Adipose tissue (tissue), 3 donors: ENCODE results near the gene ADGB. TPM values are rescaled to one million over a fixed set of nuclear protein-coding genes. Genes with fewer than 3 reads are reported as not detected.
"Not testable (repeated sequence)": the region's sequence is repeated elsewhere in the genome, so short reads cannot be mapped to it uniquely, and the experiment has no call there.

ENCODE experiments used
- H3K27ac ChIP-seq: one replicate; pipeline ENCODE4 v1.5.1; 2013; ENCODE audit warnings: low read depth, low read length
- WGBS, 3 donors: extraction: QIAGEN DNeasy Blood & Tissue Kit; methylation state at CpG; one replicate each; pipeline ENCODE4 v1.1.7; 2013; 5-methylcytosine and 5-hydroxymethylcytosine counted together
- polyA plus RNA-seq, 3 donors: library from polyadenylated mRNA; stranded (reverse); fragments of 200-250 nt; gene quantifications; one replicate each; pipeline ENCODE4 v1.2.3, GENCODE V29; 2013
- donor health status: healthy with polysubstance abuse.
- donor health status: Bipolar disorder and iron deficiency.
- donor health status: healthy.

ADGB gene
- not detected for polyA plus RNA-seq

DNA sequence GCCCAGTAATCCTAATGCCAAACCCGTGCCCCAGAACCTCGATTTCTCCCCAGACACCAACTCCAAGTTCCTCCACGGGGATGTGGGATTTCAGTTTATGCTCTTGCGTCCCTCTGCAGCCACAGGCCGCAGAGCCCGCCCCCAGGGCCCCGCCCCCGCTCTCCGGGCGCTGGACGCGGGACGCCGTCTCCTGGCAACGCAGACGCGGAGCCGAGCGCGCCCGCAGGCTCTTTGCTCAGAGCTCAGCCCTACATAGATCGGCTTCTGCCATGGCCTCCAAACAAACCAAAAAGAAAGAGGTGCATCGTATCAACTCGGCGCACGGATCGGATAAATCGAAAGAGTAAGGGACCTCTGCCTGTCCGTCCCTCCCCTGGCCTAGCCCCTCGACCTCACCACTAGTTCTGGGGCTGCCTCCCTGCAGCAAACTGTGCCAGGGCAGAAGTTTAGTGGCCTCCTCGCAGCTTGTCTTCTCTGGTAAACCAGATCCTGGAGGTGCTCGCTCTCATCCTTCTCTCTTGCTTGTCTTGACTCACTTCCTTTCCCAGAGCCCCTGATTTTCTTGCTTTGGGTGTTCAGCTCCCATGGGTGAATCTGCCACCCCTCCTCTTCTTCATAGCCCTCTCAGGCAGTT is at the start of gene ADGB:
Gene ADGB, plus strand, starts transcription at position 201 of the 634 bp plus-strand sequence. Its CDS starts 69 bp downstream, at position 270.
- 4 to 6% (median 4%) methylated on average over 25 to 32 of the region's 32 CpGs for WGBS, 3 donors
- no peak within 1 kb of the TSS for H3K27ac ChIP-seq

DNA sequence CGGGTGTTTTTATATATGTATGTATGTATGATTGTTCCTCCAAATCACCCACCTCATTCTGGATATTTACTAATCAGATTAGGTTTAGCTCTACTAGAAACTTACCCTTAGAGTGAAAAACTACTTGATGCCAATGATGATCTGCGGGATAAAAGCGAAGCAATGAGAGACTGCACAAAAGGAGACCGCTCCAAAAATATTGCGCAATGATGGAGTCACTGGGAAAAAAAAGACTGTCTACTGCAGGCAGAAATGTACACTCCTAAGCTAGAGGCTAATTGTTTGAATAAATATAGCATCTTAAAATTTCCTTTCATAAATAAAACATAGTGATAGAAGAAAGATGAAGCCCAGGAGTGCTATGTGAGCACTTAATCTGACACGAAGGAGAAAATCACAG is 47.9 kb upstream of the ADGB start:
- 59 to 94% (median 67%) methylated on average over 6 of the region's 6 CpGs for WGBS, 3 donors
- H3K27ac ChIP-seq: no peak overlapping the region

DNA sequence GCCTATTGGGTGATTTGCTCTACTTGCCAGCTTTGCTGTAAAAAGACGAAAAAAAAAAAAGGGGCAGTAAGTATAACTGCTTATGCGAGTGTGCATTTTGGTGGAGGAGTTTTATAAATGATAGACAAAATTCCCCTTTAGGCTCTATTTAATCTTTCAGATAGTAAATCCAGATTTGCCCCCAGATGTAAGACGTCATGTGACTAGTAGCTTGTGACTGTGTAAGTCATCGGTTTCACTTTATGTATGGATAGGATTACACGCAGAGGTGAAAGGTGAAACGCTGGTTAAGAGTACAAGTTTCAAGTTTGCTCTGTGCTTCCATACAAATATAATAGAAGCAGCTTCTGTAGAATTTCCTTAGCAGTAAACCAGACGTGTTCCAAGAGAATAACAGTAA is 47.2 kb upstream of the ADGB start:
- no peak overlapping the region for H3K27ac ChIP-seq
- WGBS, 3 donors: 77 to 83% (median 82%) methylated on average over 7 of the region's 7 CpGs

DNA sequence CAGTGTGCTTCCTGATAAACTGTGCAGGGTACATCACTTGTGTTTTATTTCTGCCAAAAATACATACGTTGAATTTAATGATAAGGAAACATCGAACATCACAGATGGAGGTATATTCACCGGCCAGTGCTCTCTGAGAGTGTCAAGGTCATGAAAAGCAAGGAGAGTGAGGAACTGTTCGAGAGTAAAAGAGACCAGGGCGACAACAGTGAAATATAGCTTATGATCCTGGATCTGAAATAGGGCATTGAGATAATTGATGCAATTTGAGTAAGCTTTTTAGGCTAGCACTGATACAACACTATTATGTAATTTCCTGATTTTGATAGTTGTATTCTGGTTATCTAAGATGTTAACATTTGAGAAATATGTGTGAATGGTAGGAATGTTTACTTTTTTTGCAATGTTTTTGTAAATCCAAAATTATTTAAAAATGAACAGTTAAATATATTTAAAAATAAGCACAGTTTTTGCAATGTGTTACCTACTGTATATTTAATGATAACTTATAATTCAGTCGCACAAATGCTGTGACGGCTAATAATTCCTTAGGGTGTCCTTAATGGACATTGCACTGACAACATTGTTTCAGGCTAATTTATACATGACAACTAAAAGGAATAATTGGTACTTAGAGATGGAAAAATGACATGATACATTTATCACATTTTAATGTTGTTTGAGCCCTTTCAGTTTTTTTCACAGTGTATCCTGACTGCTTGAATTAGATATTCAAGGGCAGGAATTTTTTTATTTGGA is 45.2 kb upstream of the ADGB start:
- 78 to 82% (median 78%) methylated on average over 7 of the region's 7 CpGs for WGBS, 3 donors
- H3K27ac ChIP-seq: no peak overlapping the region

DNA sequence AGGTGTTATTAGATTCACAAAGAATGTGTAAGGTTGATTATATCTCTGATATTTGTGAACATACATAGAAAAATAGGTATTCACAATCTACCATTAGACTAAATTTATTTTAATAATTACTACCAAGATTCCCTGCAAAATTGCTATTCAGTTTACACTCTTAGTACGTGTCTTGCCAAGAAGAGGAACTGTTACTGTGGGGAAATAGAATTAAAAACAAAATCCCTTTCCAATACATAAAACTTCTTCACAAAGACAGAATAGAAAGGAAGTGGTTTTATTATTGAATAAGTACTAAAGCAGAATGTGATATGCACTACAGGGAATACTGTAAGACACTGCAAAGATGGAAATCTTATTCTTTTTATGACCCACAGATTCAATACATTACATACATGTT is 38.2 kb upstream of the ADGB start:
- WGBS, 3 donors: 52 to 76% (median 64%) methylated on average over 1 of the region's 1 CpG
- H3K27ac ChIP-seq: no peak overlapping the region

DNA sequence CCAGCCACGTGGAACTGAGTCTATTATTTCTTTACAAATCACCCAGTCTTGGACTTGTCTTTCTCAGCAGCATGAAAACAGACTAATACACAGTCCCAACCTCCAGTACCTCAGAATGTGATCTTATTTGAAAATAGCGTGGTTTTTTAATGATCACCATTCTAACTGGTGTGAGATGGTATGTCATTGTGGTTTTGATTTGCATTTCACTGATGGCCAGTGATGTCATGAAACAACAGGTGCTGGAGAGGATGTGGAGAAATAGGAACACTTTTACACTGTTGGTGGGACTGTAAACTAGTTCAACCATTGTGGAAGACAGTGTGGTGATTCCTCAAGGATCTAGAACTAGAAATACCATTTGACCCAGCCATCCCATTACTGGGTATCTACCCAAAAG is 32.1 kb upstream of the ADGB start:
- 71 to 85% (median 75%) methylated on average over 2 of the region's 2 CpGs for WGBS, 3 donors
- not testable (repeated sequence) for H3K27ac ChIP-seq

DNA sequence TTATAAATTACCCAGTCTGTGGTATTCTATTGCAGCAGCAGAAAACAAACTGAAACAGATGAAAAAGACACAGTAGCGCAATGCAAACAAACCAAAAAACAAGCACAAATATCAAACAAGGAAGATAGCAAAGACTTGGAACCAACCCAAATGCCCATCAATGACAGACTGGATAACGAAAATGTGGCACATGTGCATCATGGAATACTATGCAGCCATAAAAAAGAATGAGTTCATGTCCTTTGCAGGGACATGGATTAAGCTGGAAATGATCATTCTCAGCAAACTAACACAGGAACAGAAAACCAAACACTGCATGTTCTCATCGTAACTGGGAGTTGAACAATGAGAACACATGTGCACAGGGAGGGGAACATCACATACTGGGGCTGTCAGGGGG is 30.2 kb upstream of the ADGB start:
- not testable (repeated sequence) for H3K27ac ChIP-seq
- 80 to 88% (median 87%) methylated on average over 3 of the region's 3 CpGs for WGBS, 3 donors

DNA sequence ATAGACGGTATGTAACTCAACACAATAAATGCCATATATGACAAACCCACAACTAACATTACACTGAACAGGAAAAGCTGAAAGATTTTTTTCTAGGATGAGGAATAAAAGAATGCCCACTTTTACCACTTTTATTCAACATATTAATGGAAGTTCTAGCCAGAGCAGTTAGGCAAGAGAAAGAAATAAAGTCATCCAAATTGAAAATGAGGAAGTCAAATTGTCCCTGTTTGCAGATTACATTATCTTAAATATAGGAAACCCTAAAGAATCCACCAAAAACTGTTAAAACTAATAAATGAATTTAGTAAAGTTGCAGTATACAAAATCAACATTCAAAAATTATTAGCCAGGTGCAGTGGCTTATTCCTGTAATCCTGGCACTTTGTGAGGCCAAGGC is 24.6 kb upstream of the ADGB start:
- 90 to 100% (median 93%) methylated on average over 1 of the region's 1 CpG for WGBS, 3 donors
- no peak overlapping the region for H3K27ac ChIP-seq

DNA sequence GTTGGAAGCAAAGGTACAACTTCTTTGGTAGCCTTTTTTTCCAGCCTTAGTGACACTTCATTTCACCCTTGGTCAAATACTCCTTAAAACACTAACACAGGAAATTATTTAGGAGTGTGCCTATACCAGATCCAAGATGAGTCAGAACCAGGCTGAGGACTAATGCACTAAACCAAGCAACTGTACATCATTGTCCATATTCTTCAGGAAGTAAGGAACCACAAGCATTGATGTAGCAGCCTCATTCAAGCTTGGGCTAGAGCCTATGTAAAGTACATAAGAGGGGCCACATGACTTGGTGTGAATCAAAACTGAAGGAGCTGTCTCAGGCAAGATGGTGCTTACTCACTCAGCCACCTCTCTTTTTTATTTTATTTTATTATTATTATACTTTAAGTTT is 20.7 kb upstream of the ADGB start:
- H3K27ac ChIP-seq: no peak overlapping the region

DNA sequence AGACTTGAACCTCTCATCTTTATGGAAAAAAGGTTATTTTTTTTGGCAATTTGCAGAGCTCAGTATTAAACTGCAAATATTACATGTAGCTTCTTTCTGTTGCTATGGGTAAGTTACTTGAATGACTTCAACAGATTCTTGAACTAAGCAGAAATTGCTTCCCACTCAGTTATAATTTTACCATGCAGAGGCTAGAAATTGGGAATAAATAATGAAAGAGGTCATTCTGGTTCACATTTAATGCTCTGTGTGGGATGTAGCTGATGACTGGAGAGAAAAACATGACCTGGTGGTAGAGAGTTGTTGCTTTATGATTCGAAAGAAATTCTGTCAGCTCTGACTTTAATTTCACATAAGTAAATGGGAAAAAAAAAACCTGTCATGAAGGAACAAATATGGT is 16.8 kb upstream of the ADGB start:
- WGBS, 3 donors: 53 to 79% (median 63%) methylated on average over 1 of the region's 1 CpG
- no peak overlapping the region for H3K27ac ChIP-seq

DNA sequence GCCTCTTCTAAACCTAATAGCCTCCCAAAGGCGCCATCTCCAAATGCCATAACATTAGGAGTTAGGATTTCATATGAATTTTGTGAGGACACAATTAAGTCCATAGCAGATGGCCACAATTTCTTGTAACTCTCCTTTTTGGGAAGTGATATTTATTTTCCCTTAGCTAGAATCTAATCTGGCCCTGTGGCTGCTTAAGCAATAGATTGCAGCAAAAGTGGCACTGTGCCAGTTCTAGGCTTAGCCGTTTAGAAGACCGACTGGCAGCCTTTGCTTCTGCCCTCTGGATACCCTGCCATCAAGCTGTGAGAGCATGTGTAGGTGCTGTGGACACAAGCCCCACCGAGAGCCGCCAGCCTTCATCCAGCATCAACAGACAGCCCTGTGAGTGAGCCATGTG is 15.9 kb upstream of the ADGB start:
- H3K27ac ChIP-seq: no peak overlapping the region
- WGBS, 3 donors: 56 to 78% (median 64%) methylated on average over 5 of the region's 5 CpGs

DNA sequence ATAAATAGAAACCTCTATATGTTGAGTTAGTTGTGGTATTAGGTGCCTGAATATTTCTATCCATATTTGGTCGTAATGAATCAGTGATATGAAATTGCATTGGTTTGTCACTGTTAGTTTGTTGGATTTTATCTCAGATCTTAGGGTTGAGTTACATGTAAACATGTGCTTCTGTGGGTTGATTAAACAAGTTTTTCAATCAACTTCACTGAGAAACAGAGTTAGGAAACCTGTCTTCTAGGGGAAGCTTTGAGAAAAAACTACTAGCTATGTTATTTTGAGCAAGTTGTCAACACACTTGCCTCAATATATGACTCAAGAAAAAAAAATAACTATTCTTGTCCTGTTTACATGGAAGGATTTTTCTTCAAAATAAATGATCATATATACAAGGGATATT is 14.8 kb upstream of the ADGB start:
- WGBS, 3 donors: 61 to 74% (median 70%) methylated on average over 1 of the region's 1 CpG
- H3K27ac ChIP-seq: no peak overlapping the region

DNA sequence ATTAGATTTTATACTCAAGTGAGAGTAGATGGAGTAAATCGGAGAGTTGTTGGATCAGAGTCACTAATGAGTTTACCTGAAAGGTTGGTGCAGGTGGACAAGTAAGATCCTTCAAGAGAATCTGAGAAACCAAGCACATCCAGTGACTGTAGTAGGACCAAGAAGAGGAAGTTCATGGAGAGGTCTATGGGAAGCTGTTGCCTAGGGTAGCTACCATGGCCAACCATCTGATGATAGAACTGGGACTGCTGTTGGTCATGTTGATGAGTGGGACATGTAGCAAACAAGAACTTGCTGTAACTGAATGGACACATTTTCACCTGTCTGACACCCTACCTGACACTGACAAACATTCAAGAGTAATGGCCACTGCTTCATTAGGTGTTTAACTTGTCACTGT is 11.3 kb upstream of the ADGB start:
- H3K27ac ChIP-seq: no peak overlapping the region
- whole genome bisulfite sequencing, 3 donors: 0% methylated on average over 1 of the region's 1 CpG

DNA sequence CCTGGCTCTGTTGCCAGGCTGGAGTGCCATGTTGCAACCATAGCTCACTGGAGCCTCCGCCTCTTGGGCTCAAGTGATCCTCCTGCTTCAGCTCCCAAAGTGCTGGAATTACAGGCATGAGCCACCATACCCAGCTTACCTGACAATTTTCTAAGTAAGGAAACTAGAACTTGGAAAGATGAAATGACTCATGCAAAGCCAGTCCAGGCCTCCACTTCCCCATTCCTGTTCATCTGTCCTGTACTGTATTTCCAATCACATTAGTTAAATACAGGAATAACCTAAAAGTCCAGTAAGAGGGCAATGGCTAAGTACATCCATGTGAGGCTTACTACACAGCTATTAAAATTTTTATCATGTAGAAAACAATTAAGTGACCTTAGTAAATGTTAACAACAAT is 8.3 kb upstream of the ADGB start:
- WGBS, 3 donors: 86 to 94% (median 89%) methylated on average over 1 of the region's 1 CpG
- H3K27ac ChIP-seq: no peak overlapping the region

DNA sequence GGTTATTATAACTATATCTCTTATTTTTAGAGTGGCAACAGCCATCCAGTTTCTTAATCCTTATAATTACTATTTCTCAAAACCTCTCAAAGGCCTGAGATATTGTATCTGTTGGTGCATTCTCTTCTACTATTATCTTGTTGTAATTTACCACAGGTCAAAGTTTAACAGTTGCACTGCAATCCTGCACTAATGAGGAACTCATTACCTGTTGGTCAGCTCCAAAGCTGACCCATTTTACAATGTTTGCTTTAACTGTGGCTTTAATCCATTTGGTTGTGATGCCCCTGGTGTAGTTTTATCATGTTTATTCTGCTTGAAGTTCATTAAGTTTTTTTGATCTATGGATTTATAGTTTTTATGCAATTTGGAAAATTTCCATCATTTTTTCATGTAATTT is 6.3 kb upstream of the ADGB start:
- H3K27ac ChIP-seq: no peak overlapping the region

DNA sequence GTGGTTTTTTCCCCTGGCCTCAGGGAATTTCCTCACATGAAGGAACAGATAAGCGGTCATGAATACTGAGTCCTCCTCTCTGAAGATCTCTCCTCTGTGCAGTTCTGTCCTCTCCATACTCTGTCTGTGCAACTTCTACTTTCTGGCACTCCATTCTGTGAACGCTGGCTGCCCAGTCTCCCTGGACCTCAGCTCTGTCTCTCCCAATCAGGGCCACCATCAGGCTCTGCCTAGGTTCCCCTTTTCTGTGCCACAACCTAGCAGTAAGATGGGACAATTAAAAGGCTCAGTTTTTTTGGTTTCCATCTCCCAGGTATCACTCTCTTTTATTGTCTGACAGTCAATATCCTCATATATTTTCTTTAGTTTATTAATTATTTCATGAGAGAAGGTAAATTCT is 4.8 kb upstream of the ADGB start:
- WGBS, 3 donors: 62 to 82% (median 78%) methylated on average over 2 of the region's 2 CpGs

DNA sequence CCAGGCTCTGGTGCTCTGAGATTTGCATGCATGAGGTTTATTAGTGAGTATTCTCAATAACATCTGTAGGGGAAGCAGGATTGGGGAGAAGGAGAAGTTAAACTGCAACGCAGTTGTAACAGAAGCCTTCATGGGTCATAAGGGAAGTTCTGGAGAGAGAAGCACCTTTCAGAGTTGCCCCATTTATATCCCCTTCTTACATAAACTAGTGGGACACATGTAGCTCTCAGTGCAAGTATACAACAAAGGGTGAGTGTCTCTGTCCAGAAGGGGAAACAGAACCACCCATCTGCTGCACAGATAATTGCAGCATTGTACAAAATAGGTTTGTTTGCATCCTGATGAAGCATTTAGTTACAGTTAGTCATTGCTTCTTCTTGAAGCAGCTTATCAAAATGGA is 4.3 kb upstream of the ADGB start:
- H3K27ac ChIP-seq: no peak overlapping the region
- 54 to 58% (median 56%) methylated on average over 1 of the region's 1 CpG for WGBS, 3 donors

More for the DNA sequence above, 4.8 kb upstream of the ADGB start:
- H3K27ac ChIP-seq: no peak overlapping the region

DNA sequence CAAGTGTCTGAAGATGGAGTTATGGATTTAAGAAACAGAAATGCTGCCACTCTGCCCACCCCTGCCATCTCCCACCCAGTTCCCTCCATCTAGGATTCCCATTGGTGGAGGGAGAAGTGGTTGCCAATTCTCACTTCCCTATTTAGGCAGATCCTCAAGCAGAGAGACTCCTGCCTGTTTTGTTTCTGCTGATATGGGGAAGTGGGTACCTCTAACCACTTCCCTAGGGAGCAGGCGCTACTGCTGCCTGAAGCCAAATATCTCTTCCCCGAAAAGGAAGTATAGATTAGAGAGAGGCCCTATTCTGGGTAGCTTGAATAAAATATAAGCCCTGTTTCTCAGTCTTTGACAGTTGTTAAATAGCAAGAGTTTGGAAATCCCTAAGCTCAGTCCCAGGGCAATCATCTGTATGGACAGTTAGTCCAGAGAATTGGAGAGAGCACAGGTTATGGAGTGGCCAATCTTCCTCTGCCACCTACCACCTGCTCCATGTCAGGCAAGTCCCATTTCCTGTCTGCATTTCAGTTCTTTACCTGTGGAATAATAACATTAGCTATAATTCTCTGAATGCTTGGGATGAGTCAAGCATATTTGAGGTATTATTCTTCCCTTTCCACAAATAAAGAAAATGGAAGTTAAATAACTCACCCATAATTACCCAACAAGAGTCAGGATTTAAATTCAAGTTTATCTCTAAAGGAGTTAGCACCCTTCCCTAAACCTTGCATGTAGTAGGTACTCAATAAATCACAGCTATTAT is 2.6 kb upstream of the ADGB start:
- no peak overlapping the region for H3K27ac ChIP-seq
- 31 to 66% (median 42%) methylated on average over 2 of the region's 2 CpGs for whole genome bisulfite sequencing, 3 donors

DNA sequence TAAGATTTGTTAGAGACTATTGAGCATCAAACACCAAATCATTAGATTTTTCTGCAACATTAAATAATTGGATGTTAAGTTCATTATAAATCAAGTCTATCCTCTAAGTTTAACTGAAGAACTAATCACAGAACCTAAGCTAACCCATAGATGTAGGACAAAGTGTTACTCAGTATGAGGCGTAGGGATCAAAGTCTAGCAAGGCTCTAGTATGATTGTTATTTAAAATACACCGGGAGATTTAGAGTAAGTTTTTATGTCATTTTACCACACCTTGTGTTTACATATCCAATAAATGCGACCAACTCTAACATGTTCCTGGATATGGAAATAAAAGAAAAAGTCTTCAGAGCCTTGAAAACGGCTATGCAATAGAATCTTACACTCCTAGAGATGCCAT is 2.6 kb downstream of the ADGB start:
- no peak overlapping the region for H3K27ac ChIP-seq
- 53 to 67% (median 62%) methylated on average over 4 of the region's 4 CpGs for whole genome bisulfite sequencing, 3 donors

DNA sequence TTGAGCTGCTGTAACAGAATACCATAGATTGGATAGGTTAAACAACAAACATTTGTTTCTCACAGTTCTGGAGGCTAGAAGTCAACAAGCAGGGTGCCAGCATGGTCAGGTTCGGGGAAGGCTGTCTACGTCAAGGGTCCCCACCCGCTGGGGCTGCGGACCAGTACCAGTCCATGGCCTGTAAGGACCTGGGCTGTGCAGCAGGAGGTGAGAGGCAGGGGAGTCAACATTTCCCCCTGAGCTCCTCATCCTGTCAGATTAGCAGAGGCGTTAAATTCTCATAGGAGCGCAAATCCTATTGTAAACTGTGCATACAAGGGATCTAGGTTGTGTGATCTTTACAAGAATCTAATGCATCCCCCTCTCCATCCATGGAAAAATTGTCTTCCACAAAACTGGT is 3.8 kb downstream of the ADGB start:
- WGBS, 3 donors: 41 to 84% (median 74%) methylated on average over 6 of the region's 6 CpGs

More for the DNA sequence above, 3.8 kb downstream of the ADGB start:
- H3K27ac ChIP-seq: no peak overlapping the region
